NT2/D1 (cell line): ENCODE data around the gene PBRM1.

ENCODE experiments used
- SUZ12 ChIP-seq: IDR thresholded peaks from 2 replicates; pipeline ENCODE4 v1.6.1; 2011; ENCODE audit not compliant: insufficient read length, insufficient read depth; ENCODE audit errors: extremely low read depth
- YY1 ChIP-seq: IDR thresholded peaks from 2 replicates; pipeline ENCODE4 v1.6.1; 2011; ENCODE audit not compliant: insufficient read length, insufficient read depth
- ZNF274 ChIP-seq: IDR thresholded peaks from 2 replicates; pipeline ENCODE4 v1.6.1; 2011; ENCODE audit warnings: mild to moderate bottlenecking, low read depth, low read length

DNA sequence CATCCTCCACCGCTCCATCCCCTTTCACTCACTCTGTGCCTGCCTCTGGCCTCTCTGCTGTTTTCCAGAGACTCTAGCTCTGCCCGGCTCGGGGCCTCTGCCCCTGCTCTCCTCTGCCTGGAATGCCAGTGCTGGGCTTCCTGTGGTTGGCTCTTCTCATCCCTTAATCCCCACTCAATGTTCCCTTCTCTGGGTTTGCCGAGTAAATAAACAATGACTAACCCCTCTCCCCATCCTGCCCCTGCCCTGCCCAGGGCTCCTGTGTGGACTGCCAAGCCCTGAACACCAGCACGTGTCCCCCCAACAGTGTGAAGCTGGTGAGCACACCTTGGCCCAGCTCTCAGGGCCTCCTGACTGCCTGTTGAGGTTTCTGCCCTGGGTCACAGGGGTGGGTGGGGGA, 178.4 kb downstream of the PBRM1 start:
- TF ChIP-seq ZNF274, result no peak
- no peak for TF ChIP-seq YY1
- TF ChIP-seq SUZ12, result no peak
